GM12878 (cell line): ENCODE data around the gene TBC1D2B. TPM values are rescaled to one million over a fixed set of nuclear protein-coding genes. Genes with fewer than 3 reads are reported as not detected.

Source experiments
- ATAC-seq: fragments of 200-7000 bp; cut with Tn5 transposase; 3 replicates; pipeline ENCODE4 v1.9.1; 2020; ENCODE audit warnings: mild to moderate bottlenecking, moderate library complexity
- BruUV-seq: library from RNA; stranded (reverse); fragments of 400-500 nt; replicated peaks from 2 replicates; lab custom pipeline; 2021; lab: Mats Ljungman, UMichigan
- CTCF ChIA-PET: fragments of 300-600 bp; sonication (Branson Sonifier 250); formaldehyde crosslinking; extraction: SDS; loops from one replicate; lab custom pipeline; 2021; ENCODE audit warnings: inconsistent platforms; lab: Yijun Ruan, JAX
- POLR2A ChIA-PET: fragments of 350-600 bp; formaldehyde crosslinking; extraction: SDS; loops from one replicate; lab custom pipeline; 2021; ENCODE audit warnings: inconsistent platforms; lab: Charles Lee
- RAD21 ChIA-PET: fragments of 300-600 bp; sonication (Branson Sonifier 250); formaldehyde crosslinking; loops from one replicate; lab custom pipeline; 2023; ENCODE audit warnings: antibody characterized with exemption; ENCODE audit not compliant: unreplicated experiment; lab: Charles Lee
- SMC1A ChIA-PET: fragments of 300-600 bp; sonication (Branson Sonifier 250); formaldehyde crosslinking; loops from one replicate; lab custom pipeline; 2023; ENCODE audit not compliant: unreplicated experiment, uncharacterized antibody; lab: Charles Lee
- DNase-seq: peaks from one replicate; pipeline ENCODE4 v3.0.0-alpha.2; 2011; ENCODE audit warnings: low read depth, low spot score
- FAIRE-seq: peaks from 3 replicates; lab custom pipeline; 2011; peaks lifted over from hg19 to GRCh38; lab: Jason Lieb, UNC
- H2AFZ ChIP-seq: 2 replicates; pipeline ENCODE4 v1.6.0; 2011; ENCODE audit warnings: low read depth, low read length, control low read depth; ENCODE audit not compliant: control insufficient read depth
- H3K27ac ChIP-seq: 2 replicates; pipeline ENCODE4 v1.5.1; 2011; ENCODE audit warnings: control low read depth; ENCODE audit not compliant: control insufficient read depth, insufficient read depth
- H3K27me3 ChIP-seq, 2 experiments: replicated peaks in 1 of 2; 2 replicates each; pipeline versions ENCODE4 v1.6.0 to v1.6.1; 2011; ENCODE audit warnings: low read length in 1 of 2; ENCODE audit not compliant: control insufficient read depth in 2 of 2, insufficient read depth in 2 of 2
- H3K36me3 ChIP-seq, 2 experiments: 2 replicates each; pipeline ENCODE4 v1.5.1; 2011; ENCODE audit warnings: low read length in 1 of 2; ENCODE audit not compliant: control insufficient read depth in 2 of 2, insufficient read depth in 2 of 2
- H3K4me1 ChIP-seq: 2 replicates; pipeline ENCODE4 v1.6.1; 2011; ENCODE audit warnings: mild to moderate bottlenecking, low read length, moderate library complexity, mixed read lengths; ENCODE audit not compliant: control insufficient read depth, insufficient read depth
- H3K4me2 ChIP-seq: 2 replicates; pipeline ENCODE4 v1.6.0; 2011; ENCODE audit warnings: control low read depth; ENCODE audit not compliant: control insufficient read depth, insufficient read depth
- H3K4me3 ChIP-seq: fragments of 200-600 bp; sonication (generic); 2 replicates; pipeline ENCODE4 v1.5.1; 2016
- H3K79me2 ChIP-seq: 2 replicates; pipeline ENCODE4 v1.6.0; 2011; ENCODE audit warnings: low read length; ENCODE audit not compliant: control insufficient read depth, insufficient read depth
- H3K9ac ChIP-seq: 2 replicates; pipeline ENCODE4 v1.8.0; 2011; ENCODE audit warnings: low read length, control low read depth, mixed read lengths; ENCODE audit not compliant: control insufficient read depth, insufficient read depth
- H3K9me3 ChIP-seq: replicated peaks from 3 replicates; pipeline ENCODE4 v1.5.1; 2011; ENCODE audit warnings: mild to moderate bottlenecking, low read length; ENCODE audit not compliant: control insufficient read depth, insufficient read depth
- H4K20me1 ChIP-seq: 2 replicates; pipeline ENCODE4 v1.6.0; 2011; ENCODE audit not compliant: control insufficient read depth, insufficient read depth
- CHD4 ChIP-seq: fragments of 200-600 bp; sonication (generic); IDR thresholded peaks from 2 replicates; pipeline ENCODE4 v1.6.1; 2016; ENCODE audit warnings: mild to moderate bottlenecking
- SREBF1 ChIP-seq: IDR thresholded peaks from 2 replicates; pipeline ENCODE4 v1.6.1; 2012; ENCODE audit warnings: mild to moderate bottlenecking, low read length
- STAT1 ChIP-seq: fragments of 450-650 bp; conservative IDR thresholded peaks from 2 replicates; pipeline ENCODE4 v1.6.1; 2014; ENCODE audit warnings: antibody characterized with exemption, mild to moderate bottlenecking
- SUZ12 ChIP-seq: fragments of 200-600 bp; sonication (generic); IDR thresholded peaks from one replicate; pipeline ENCODE4 v1.6.1; 2018; ENCODE audit warnings: antibody characterized with exemption, mild to moderate bottlenecking; ENCODE audit not compliant: unreplicated experiment
- ZZZ3 ChIP-seq: IDR thresholded peaks from 2 replicates; pipeline ENCODE4 v1.6.1; 2011; ENCODE audit warnings: low read depth; ENCODE audit not compliant: control insufficient read depth, insufficient read length
- WGBS: methylation state at CpG from one replicate; pipeline ENCODE4 v1.1.6; 2016; ENCODE audit warnings: low lambda C conversion rate; ENCODE audit not compliant: insufficient replicate concordance, insufficient coverage; ENCODE audit errors: missing lambda C conversion rate; 5-methylcytosine and 5-hydroxymethylcytosine counted together
- in situ Hi-C: fragments of 300-500 bp; cut with MboI; formaldehyde crosslinking; loops from 9 replicates; pipeline ENCODE4 v1.14.3; 2018; ENCODE audit warnings: mixed read lengths
- intact Hi-C: fragments of 100-400 bp; cut with micrococcal nuclease; formaldehyde crosslinking; loops from one replicate; pipeline ENCODE4 v1.14.2; 2022; ENCODE audit not compliant: unreplicated experiment
- polyA plus RNA-seq, 11 experiments: library from polyadenylated mRNA; depleted of rRNA in 4 of 11; unstranded in 6 of 11; stranded (reverse) in 5 of 11; fragments of >200 nt; fragmentation: Nextera tagmentation in 4 of 11; fragmentation: Illumina TruSeq in 1 of 11; extraction: Ambion mirVana in 4 of 11; extraction: Trizol in 1 of 11; gene quantifications; 1 replicate in 1 of 11; 2 replicates in 10 of 11; pipeline versions ENCODE4 v1.2.1 to v1.2.3, GENCODE V29; 2011 to 2016; ENCODE audit warnings: inconsistent platforms in 2 of 11, missing spikeins in 2 of 11, low read depth in 1 of 11
- total RNA-seq, 4 experiments: library from RNA; depleted of rRNA in 3 of 4; stranded (reverse); fragments of >200 nt in 3 of 4; fragmentation: Illumina TruSeq in 1 of 4; extraction: Trizol in 1 of 4; gene quantifications; 2 replicates each; pipeline versions ENCODE4 v1.2.1 to v1.2.3, GENCODE V29; 2013 to 2021
- TF ChIP-seq, protein P1 (sequence below): fragments of 450-650 bp; IDR thresholded peaks from 2 replicates; pipeline ENCODE4 v1.6.1; 2016; ENCODE audit warnings: mild to moderate bottlenecking
- TF ChIP-seq, protein P2 (sequence below): fragments of 450-650 bp; IDR thresholded peaks from 2 replicates; pipeline ENCODE4 v1.6.1; 2016; ENCODE audit warnings: mild to moderate bottlenecking, moderate library complexity, borderline replicate concordance

Gene TBC1D2B
- total and polyA plus RNA-seq, 10 of the 15 experiments (the other 5 are each of a cell fraction or from before 2014, with no cell fraction given): 1.3 to 53.4 (median 19.4) TPM

DNA sequence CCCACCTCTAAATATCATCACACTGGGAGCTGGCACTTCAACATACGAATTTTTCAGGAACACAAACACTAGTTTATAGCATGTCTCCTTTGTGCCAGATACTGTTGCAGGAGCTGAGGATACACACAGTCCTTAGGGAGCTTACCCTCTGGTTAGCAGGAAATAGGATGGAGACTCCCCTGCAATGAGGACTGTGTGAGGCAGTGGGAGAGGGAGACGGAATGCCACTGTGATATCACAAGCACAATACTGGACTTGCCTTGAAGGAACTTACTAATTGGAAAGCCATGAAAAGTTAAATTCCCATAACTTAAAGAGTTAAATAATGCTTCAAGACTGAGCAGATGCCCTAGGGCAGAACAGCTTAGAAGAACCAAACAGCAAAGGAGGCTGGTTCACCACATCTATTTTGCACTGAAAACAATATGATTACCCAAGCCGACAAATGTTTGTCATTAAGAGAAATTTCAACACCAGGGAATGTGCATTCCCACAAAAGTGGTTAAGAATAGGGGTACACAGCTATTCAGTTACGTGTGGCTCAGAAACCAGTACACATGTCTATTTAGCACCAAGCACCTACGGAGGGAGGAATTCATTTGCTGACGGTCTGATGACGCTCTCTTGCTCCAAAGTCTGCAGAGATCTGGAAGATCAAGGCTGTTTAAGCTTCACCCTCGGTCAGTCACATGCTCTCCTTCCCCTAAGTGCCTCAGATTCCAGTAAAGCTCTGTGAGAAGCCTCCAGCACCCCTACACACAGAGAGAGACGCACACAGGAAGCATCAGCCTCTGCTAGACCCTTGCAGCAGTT, 5.2 kb downstream of the TBC1D2B start:
- Histone ChIP-seq H3K27ac (no peak overlapping the region), H3K27me3 (no peaks in the 10 kb centered on the region), H3K4me1 (peaks cover 42% of the 10 kb centered on the region), H3K4me3 (no peak overlapping the region), H3K9me3 (no peaks in the 10 kb centered on the region), H2AFZ (no peak overlapping the region), H3K9ac (no peak overlapping the region), H3K4me2 (peak overlapping the region; percentile 20; the same call in 1 of the 2 replicates), H4K20me1 (no peaks in the 10 kb centered on the region), H3K79me2 (peaks cover 72% of the 10 kb centered on the region), H3K36me3 (0 out of 4 replicates have a peak, but pooled peaks cover 0 to 3% of the 10 kb centered on the region in 2 experiments)
- no peak for FAIRE-seq
- SMC1A ChIA-PET: interaction anchor here (0.9 to 12.0 kb wide), 13 partner anchors 10 to 104 kb away, joined by 3 to 305 read pairs (median 8); partner anchors contain the start of gene CIB2
- CTCF ChIA-PET: interaction anchor here (0.7 to 13.4 kb wide), 12 partner anchors 12 to 162 kb away, joined by 3 to 191 read pairs (median 6); no protein-coding TSS in a partner anchor
- no peak for ATAC-seq
- TF ChIP-seq CHD4 (no peak), ZZZ3 (no peak), STAT1 (no peak), SREBF1 (no peak), SUZ12 (no peak)
- TF ChIP-seq, protein P1, sequence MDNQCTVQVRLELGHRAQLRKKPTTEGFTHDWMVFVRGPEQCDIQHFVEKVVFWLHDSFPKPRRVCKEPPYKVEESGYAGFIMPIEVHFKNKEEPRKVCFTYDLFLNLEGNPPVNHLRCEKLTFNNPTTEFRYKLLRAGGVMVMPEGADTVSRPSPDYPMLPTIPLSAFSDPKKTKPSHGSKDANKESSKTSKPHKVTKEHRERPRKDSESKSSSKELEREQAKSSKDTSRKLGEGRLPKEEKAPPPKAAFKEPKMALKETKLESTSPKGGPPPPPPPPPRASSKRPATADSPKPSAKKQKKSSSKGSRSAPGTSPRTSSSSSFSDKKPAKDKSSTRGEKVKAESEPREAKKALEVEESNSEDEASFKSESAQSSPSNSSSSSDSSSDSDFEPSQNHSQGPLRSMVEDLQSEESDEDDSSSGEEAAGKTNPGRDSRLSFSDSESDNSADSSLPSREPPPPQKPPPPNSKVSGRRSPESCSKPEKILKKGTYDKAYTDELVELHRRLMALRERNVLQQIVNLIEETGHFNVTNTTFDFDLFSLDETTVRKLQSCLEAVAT: peak; percentile 98
- TF ChIP-seq, protein P2, sequence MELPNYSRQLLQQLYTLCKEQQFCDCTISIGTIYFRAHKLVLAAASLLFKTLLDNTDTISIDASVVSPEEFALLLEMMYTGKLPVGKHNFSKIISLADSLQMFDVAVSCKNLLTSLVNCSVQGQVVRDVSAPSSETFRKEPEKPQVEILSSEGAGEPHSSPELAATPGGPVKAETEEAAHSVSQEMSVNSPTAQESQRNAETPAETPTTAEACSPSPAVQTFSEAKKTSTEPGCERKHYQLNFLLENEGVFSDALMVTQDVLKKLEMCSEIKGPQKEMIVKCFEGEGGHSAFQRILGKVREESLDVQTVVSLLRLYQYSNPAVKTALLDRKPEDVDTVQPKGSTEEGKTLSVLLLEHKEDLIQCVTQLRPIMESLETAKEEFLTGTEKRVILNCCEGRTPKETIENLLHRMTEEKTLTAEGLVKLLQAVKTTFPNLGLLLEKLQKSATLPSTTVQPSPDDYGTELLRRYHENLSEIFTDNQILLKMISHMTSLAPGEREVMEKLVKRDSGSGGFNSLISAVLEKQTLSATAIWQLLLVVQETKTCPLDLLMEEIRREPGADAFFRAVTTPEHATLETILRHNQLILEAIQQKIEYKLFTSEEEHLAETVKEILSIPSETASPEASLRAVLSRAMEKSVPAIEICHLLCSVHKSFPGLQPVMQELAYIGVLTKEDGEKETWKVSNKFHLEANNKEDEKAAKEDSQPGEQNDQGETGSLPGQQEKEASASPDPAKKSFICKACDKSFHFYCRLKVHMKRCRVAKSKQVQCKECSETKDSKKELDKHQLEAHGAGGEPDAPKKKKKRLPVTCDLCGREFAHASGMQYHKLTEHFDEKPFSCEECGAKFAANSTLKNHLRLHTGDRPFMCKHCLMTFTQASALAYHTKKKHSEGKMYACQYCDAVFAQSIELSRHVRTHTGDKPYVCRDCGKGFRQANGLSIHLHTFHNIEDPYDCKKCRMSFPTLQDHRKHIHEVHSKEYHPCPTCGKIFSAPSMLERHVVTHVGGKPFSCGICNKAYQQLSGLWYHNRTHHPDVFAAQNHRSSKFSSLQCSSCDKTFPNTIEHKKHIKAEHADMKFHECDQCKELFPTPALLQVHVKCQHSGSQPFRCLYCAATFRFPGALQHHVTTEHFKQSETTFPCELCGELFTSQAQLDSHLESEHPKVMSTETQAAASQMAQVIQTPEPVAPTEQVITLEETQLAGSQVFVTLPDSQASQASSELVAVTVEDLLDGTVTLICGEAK: 0 out of 2 replicates have a peak, but pooled peaks have one; percentile 21
- POLR2A ChIA-PET: interaction anchor here (1.5 to 2.5 kb wide), 4 partner anchors 10 to 31 kb away, joined by 3 to 12 read pairs (median 8); no protein-coding TSS in a partner anchor
- no peak for DNase-seq
- intact Hi-C loops (no loop called here), in situ Hi-C loops (no loop called here)
- BruUV-seq: no TSS peak
- WGBS: 70% methylated on average over 9 of the region's 9 CpGs
- RAD21 ChIA-PET: interaction anchor here (0.8 to 9.2 kb wide), 7 partner anchors 10 to 65 kb away, joined by 3 to 170 read pairs (median 4); no protein-coding TSS in a partner anchor
